Activated CD4-positive, alpha-beta T cell treated with anti-CD3 and anti-CD28 coated beads for 1 hour (primary cell): Measurements from ENCODE around the gene STAT5B.
"Not testable (repeated sequence)": the region's sequence is repeated elsewhere in the genome, so short reads cannot be mapped to it uniquely, and the experiment has no call there.

ENCODE experiments used
- DNase-seq: peaks from one replicate; pipeline ENCODE4 v3.0.0-alpha.2; 2020

STAT5B gene

GRCh38 chr17:42305543-42306384 is 29.6 kb upstream of the STAT5B start:
- DNase-seq = no peak

- not testable (repeated sequence) for DNase-seq
Observed at GRCh38 chr17:42305031-42305330, 28.8 kb upstream of the STAT5B start.

DNA sequence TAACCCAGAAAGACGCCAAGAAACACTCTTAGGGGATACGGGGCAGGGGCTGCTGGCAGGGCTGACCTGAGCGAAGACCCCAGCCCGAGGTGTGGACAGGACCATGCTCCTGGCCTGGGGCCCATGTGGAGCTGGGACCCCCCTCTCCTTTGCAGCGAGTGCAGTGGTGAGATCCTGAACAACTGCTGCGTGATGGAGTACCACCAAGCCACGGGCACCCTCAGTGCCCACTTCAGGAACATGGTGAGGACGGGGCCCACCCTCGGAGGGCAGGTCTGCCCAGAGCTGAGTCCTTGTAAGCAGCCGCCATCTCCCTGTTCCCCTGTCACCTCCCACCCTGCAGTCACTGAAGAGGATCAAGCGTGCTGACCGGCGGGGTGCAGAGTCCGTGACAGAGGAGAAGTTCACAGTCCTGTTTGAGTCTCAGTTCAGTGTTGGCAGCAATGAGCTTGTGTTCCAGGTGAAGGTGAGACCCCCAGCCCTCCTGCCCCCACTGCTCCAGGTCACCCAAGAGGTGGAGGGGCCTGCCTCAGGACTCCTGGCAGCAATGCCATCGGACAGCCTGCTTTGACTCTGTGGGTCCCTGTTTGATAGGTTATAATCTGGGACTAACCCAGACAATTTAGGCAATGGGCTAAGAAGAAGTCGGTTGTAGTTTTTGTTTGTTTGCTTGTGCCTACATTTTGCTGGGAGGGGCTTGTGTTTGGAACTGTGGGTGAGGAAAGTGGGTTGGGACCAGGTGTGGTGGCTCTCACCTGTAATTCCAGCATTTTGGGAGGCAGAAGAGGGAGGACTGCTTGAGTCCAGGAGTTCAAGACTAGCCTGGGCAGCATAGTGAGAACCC is 28.2 kb upstream of the STAT5B start:
- no peak for DNase-seq

- no peak for DNase-seq
Observed at GRCh38 chr17:42303694-42304093, 27.5 kb upstream of the STAT5B start.

DNA sequence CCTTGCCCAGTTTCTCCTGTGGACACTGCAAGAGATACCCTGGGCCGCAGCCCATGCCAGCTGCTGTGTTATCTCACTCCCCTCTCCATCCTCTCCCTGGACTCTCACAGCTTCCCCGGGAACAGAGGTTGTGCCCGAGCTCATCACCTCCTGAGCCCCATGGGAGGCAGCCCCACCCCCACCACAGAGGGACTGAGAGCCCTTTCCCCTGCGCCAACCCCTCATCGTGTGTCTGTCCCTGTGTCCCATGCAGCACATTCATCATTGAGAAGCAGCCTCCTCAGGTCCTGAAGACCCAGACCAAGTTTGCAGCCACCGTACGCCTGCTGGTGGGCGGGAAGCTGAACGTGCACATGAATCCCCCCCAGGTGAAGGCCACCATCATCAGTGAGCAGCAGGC is 24.8 kb upstream of the STAT5B start:
- DNase-seq = no peak

DNA sequence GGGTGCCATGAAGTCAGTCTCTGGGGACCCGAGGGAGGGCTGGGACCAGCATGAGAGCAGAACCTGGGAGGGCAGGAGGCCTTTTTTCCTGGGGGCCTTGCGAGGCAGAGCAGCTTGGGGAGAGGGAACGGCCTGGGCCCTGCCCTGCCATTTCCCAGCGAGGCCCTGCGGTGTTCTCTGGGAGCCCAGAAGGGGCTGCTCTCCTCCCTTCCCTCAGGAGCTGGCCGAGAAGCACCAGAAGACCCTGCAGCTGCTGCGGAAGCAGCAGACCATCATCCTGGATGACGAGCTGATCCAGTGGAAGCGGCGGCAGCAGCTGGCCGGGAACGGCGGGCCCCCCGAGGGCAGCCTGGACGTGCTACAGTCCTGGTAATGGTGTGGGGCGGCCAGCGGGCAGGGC is 23.7 kb upstream of the STAT5B start:
- DNase-seq = not testable (repeated sequence)

DNA sequence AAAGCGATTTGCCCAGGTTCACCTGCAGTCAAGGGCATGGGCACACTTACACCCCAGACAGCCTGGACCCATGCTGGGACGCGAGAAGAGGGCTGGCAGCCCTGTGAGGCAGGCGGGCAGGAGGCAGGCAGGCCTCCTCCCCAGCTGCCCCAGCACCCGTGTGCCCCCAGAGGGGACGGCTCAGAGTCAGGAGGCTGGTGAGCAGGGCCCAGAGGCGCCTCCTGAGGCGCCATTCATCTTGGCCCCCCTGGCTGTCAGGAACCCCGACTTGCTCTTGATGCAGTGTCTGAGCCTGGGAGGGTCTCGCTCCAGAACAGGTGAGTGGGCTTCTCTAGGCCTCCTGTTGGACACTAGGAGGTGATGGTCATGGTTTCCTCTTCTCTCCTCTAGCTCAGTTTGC is 23.2 kb upstream of the STAT5B start:
- DNase-seq = not testable (repeated sequence)

GRCh38 chr17:42297775-42298174 is 21.6 kb upstream of the STAT5B start:
- not testable (repeated sequence) for DNase-seq

- DNase-seq = no peak
Observed at GRCh38 chr17:42296012-42296411, 19.8 kb upstream of the STAT5B start.

DNA sequence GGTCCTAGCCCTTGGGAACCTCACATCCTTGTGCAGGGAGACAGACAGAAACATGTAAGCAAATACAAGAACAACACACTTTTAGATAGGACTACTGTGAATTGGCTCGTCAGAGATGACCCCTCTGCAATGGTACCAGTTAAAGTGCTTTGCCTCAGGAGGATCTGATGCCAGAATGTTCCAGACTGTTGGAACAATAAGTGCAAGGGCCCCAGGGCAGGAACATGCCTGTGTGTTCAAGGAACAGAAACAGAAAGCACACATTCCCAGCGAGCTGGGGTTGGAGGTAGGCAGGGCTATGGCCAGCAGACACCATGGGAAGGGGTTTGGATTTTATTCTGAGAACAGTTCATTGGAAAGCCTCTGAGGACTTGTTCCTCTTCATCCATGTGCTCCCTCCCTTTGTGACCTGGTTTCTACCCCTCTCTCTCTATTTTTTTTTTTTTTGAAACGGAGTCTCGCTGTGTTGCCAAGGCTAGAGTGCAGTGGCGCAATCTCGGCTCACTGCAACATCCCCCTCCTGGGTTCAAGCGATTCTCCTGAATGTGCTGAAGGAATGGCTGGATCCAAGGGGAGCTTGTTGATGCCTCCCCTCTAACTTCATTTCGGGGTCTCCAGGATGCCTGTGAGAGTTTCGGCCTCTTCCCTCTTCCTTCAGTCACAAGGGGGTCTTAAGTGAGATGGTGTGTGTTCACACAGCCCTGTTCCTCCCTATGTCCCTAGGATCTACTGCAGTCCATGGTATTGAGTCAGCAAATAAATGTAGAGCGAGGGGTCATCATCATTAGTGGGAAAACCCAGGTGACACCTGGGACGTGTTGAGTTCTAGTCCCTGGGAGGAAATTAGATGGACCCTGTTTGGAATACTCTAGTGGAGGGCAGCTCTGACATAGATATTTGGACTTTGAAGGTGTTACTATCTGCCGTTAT is 18.5 kb upstream of the STAT5B start:
- DNase-seq = no peak

GRCh38 chr17:42291129-42291528 is 14.9 kb upstream of the STAT5B start:
- DNase-seq = no peak

GRCh38 chr17:42290577-42290976 is 14.4 kb upstream of the STAT5B start:
- no peak for DNase-seq

DNA sequence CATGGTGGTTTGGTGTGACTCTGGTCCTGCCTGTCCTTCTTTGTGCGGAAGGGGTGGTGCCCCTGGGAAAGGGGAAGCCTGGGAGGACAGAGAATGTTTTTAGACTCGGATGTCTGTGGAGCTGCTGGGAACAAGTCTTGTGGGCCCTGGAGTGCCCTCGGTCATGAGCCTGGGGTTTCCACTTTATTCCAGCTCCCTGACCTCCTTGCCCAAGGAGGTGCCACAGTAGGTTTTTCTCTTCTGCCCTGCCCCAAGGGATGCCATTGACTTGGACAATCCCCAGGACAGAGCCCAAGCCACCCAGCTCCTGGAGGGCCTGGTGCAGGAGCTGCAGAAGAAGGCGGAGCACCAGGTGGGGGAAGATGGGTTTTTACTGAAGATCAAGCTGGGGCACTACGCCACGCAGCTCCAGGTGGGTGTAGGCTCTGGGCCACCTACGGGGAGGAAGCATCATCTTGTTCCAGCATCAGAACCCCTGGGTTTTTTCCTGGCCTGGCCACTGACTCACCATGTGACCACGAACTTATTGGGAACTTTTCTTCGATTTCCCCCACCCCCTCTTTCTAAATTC is 13.5 kb upstream of the STAT5B start:
- no peak for DNase-seq

GRCh38 chr17:42288803-42289610 is 12.8 kb upstream of the STAT5B start:
- DNase-seq = peak; percentile 36

DNA sequence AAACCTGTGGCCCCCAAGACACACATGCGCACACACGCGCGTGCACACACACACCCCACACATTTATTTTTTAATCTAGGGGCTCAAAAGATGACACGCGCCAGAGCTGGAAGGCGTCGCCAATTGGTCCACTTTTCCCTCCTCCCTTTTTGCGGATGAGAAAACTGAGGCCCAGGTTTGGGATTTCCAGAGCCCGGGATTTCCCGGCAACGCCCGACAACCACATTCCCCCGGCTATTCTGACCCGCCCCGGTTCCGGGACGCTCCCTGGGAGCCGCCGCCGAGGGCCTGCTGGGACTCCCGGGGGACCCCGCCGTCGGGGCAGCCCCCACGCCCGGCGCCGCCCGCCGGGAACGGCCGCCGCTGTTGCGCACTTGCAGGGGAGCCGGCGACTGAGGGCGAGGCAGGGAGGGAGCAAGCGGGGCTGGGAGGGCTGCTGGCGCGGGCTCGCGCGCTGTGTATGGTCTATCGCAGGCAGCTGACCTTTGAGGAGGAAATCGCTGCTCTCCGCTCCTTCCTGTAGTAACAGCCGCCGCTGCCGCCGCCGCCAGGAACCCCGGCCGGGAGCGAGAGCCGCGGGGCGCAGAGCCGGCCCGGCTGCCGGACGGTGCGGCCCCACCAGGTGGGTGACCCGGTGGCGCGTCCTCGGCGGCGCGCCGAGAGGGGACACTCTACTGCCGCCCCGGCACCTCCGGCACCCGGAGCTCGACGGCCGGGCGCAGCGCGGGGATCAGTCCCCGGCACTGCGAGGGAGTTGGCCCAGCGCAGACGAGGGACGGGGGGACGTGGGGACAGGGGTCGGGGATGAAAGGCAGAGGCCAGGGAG is 12.0 kb upstream of the STAT5B start, which contains the start of gene STAT5A:
Gene STAT5A, plus strand, starts transcription at position 522 of the 826 bp plus-strand sequence. CDS start 914 bp downstream, outside the sequence.
- peak; percentile 58 for DNase-seq

GRCh38 chr17:42287305-42287976 is 11.2 kb upstream of the STAT5B start:
- DNase-seq = no peak

GRCh38 chr17:42286411-42287221 is 10.4 kb upstream of the STAT5B start:
- no peak for DNase-seq

- no peak for DNase-seq
Observed at GRCh38 chr17:42285346-42286050, 9.3 kb upstream of the STAT5B start.

- DNase-seq = peak; percentile 7
Observed at GRCh38 chr17:42284566-42284965, 8.4 kb upstream of the STAT5B start.
